Measurements from ENCODE around the gene PLA2G2D.
"Not testable (repeated sequence)": the region's sequence is repeated elsewhere in the genome, so short reads cannot be mapped to it uniquely, and the experiment has no call there.

The PLA2G2D gene

GRCh38 chr1:20142001-20142710 is 22.8 kb upstream of the PLA2G2D start:
- no peak for DNase-seq

- no peak for DNase-seq
Measured at GRCh38 chr1:20141466-20141865, 22.1 kb upstream of the PLA2G2D start.

DNA sequence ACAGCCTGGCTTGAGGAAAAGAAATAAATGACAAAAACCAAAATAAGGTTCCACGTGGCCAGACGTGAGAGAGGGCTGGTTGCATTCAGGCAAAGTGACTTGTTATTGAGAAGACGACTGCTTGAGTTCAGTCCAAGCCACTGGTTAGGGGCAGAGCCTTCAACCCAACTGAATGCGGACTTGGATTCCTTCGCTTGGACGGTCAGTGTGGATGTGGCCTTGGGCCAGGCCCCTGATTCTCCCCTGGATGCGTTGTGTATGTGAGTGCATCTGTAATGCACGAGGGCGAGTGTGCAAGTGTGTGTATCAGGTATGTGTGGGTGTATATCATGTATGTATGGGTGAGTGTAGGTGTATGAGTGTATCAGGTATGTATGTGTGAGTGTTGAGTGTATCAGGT is 21.7 kb upstream of the PLA2G2D start:
- no peak for DNase-seq

- no peak for DNase-seq
Measured at GRCh38 chr1:20139776-20140612, 20.7 kb upstream of the PLA2G2D start.

- no peak for DNase-seq
Measured at GRCh38 chr1:20138961-20139550, 19.7 kb upstream of the PLA2G2D start, which contains the start of gene PLA2G2F. Gene PLA2G2F (plus strand): TSS chr1:20139323. CDS start chr1:20139428, 105 bp downstream.

GRCh38 chr1:20138346-20138745 is 19.0 kb upstream of the PLA2G2D start:
- DNase-seq = no peak

GRCh38 chr1:20137604-20138003 is 18.3 kb upstream of the PLA2G2D start:
- DNase-seq = no peak

- no peak for DNase-seq
Measured at GRCh38 chr1:20137055-20137454, 17.7 kb upstream of the PLA2G2D start.

DNA sequence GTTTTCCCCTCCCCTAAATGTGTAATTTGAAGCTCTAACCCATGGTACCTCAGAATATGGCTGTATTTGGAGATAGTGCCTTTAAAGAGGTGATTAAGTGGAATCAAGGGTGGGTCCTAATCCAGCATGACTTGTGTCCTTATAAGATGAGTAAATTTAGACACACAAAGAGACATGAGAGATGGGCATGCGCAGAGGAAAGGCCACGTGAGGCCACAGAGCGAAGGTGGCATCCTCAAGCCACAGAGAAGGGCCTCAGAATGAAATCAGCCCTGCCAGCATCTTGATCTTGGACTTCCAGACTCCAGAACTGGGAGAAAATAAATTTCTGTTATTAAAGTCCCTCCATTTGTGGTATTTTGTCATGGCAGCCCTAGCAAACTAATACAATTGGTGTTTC is 16.9 kb upstream of the PLA2G2D start:
- no peak for DNase-seq

- no peak for DNase-seq
Measured at GRCh38 chr1:20134995-20135394, 15.7 kb upstream of the PLA2G2D start.

DNA sequence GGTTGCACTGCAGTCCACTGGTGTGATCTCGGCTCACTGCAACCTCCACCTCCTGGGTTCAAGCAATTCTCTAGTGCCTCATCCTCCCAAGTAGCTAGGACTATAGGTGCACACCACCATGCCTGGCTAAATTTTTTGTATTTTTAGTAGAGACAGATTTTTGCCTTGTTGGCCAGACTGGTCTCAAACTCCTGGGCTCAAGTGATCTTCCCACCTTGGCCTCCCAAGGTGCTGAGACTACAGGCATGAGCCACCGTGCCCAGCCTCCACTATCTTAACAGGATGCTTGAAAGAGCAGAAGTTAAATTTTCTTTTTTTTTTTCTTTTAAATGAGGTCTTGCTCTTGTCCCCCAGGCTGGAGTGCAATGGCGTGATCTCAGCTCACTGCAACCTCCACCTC is 11.2 kb upstream of the PLA2G2D start:
- not testable (repeated sequence) for DNase-seq

DNA sequence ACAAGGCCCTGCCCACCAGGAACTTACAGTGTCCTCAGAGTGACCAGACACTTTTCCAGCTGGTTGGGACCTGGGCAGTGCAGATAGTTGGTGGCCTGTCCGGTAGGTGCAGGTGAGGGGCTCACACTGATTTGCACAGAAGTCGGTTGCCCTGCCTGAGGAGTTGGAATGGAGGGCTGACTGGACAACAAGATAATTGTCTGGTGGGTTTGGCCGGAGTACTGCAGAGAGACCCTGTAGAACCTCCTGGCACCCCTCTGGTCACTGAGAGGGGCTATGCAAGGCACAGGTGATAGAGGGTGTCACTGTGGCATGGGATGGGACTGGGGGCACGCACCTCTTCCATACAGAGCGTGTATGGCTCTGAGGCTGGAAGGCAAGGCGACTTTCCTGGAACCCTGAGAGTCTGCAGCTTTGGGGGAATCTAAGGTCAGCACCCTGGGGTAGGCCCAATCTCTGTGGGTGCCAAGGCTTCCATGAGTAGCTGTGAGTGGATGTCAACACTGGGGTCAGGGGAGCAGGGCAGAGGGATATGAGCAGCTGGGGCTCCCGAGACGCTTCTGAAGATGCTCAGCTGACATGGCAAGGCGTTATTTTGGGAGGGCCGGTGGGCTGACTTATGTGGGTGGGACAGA is 7.6 kb upstream of the PLA2G2D start:
- no peak for DNase-seq

GRCh38 chr1:20126041-20126805 is 6.9 kb upstream of the PLA2G2D start:
- DNase-seq = no peak

DNA sequence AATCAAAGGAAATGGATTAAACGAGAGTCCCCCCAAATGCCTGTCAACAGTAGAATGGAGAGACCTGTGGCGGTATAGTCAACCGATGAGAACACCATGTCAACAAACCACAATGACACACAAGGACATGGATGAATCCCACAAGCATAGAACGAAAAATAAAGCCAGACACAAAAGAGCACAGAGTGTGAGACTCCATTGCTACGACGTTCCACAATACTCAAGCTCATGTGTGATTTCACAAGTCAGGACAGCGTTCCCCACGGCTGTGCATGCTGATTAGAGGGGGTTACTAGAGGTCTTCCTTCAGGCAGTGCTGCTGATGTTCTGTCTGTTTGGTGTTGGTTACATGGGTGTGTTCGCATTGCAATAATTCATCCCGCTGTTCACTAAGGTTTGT is 5.8 kb upstream of the PLA2G2D start:
- DNase-seq = no peak

DNA sequence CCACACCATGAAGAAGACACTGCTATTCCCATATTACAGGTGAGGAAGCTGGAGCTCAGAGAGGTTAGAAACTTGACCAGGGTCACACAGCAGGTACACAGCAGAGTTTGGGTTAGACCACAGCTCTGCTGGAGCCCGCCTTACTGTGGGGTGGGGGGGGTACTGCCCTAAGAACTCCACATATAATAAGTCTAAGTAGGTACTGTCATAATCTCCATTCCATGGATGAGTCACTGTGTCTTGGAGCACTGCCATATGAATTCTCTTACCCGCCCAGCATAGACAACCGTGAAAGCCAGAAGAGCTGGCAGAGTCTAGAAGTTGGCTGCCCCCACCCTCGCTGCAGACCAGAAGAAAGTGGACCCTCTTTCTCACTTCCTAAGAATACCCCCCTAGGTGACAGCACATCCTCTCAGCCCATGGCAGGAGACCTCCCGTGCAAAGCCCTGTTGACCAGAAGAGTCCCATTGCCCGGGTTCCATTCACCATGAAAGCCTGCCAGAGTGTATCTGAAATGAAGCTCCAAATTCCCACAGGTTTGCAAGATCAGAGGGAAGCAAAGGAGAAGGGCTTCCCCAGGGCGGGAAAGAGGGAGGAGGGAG is 5.2 kb upstream of the PLA2G2D start:
- no peak for DNase-seq

- no peak for DNase-seq
Measured at GRCh38 chr1:20123722-20124455, 4.6 kb upstream of the PLA2G2D start.

DNA sequence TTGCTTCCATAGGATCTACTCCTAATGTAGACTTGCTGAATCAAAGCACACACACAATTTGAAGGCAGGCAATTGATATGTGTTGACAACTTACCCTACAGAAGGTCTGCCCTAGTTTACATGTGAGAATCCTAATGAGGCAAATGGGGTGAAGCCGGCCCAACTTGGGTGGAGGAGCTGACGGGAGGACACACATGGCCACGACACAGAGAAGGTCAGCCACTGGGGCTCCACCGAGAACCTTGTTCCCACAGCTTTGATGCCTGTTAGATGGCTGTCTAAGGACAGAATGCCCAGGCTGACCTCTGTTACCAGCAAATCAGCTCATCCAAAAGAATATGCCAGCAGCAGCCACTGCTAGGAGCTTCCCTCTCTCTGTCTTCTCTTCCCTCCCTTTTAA is 1.5 kb upstream of the PLA2G2D start:
- DNase-seq = no peak

- DNase-seq = no peak
Measured at GRCh38 chr1:20117236-20117635, 2.1 kb downstream of the PLA2G2D start.

GRCh38 chr1:20115916-20116315 is 3.4 kb downstream of the PLA2G2D start:
- DNase-seq = no peak

DNA sequence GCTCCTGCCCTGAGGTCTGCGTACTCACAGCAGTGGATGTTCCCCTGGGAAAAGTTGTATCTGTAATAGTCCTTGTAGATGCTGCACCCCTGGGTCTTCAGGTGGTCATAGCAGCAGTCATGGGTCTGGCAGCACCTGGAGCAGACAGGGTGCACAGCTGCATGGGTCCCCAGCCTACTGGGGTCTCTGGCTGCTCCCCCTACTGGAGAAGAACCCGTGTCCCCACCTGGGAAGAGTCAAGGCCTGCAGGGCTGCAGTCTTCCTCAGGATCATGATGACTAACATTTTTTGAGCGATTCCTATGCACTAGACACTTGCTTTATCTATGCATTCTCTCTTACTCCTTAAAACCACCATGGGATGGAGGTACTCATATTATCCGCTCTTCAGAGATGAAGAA is 3.9 kb downstream of the PLA2G2D start:
- no peak for DNase-seq

DNA sequence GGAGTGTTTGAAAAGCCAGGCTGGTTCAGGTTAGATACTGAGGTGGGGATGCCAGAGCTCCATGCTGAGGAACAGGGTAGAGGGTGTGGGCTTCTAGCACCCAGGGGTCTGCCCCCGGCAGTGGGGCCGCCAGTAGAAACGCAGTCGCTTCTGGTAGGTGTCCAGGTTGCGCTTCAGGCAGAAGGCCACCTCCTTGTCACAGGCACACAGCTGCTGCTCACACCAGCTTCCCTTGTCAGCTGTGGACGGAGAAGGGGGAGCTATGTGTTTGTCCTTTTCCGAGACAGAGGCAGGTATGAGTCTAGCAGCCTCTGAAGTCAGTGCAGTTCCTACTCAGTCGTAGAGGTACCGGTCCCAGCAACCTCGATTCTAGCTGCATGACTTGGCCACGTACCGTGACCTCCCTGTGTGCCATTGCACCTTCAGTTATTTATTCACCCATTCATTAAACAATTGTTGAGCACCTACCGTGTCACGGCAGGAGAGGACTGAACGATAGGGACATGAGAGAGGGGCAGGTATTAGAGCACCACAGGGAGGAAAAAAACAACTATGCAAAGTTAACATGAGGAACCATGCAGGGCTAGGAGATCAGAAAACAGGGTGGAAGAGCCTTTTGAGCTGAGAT is 5.2 kb downstream of the PLA2G2D start:
- no peak for DNase-seq

Data from CD4-positive, alpha-beta T cell treated with Interleukin-12 subunit alpha and Interleukin-12 subunit beta, for 1 hour (primary cell).